Effector CD8-positive, alpha-beta T cell (primary cell): ENCODE results near the gene TMOD2.
A peak's percentile ranks its signal among the peaks of the same experiment; 100 is the strongest.

Experiments used
- DNase-seq: peaks from one replicate; lab custom pipeline; 2025; lab: John Stamatoyannopoulos, UW
- total RNA-seq, 4 experiments: gene quantifications; one replicate each; lab custom pipeline; 2026; lab: John Stamatoyannopoulos, UW

The TMOD2 gene
- 21.9 to 69.9 (median 45.9) reads per million in 4 experiments for total RNA-seq

GRCh38 chr15:51750792-51751696 lies at the start of gene TMOD2:
TSS of gene TMOD2 (plus strand) at chr15:51751597. CDS start at chr15:51766442, 14,845 bp downstream.
- DNase-seq: peak; percentile 21

GRCh38 chr15:51702710-51703109 lies 48.7 kb upstream of the TMOD2 start:
- DNase-seq: no peak

GRCh38 chr15:51706291-51706690 lies 45.1 kb upstream of the TMOD2 start:
- DNase-seq: no peak

DNA sequence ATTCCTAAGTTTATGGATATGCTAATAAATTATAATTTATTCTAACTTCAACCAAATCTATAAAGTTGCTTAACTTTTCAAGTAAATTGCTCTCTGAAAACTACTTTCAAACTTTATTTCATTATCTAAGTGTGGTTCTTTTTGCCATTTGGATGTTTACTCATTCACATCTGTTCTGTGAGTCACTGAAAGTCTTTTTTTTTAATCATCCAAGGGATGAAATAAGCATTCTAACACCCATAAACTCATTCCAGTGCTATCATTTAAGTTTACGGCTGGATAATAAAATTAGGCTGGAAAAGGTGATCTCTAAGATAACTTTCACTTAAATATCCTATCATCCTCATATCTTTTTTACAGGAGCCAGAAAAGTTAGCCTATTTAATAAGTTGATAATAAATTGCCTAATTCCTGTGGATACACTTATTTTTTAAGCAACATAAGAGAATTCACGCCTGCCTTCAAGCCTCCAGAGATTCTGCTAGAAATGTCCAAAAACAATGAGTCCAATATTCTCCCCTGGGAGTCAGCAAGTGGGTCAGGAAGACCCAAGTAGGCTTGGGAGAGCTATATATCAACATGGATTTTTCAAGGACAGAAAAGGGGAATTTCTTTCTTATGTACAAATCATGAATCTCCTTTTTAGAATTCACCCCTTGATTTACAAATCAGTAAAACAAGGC lies 44.3 kb upstream of the TMOD2 start:
- DNase-seq: no peak

DNA sequence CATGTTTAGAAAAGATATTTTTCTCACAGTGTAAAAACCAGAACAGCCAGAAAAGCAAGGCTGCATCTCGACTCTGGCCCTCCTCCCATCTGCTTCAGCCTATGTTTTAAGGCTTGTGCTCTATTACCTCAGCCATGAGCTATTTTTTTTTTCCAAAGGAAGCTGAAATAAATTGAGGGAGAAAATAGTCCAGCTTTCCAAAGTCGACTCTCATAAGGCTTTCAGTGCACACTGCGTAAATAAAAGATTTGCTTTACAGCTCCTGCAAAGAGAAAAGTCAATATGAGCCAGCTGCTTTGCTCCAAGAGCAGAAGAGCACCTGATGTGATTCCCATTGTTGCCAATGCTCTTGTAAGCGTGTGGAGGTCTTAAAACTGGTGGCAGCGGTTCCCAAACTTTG lies 43.4 kb upstream of the TMOD2 start:
- no peak for DNase-seq

DNA sequence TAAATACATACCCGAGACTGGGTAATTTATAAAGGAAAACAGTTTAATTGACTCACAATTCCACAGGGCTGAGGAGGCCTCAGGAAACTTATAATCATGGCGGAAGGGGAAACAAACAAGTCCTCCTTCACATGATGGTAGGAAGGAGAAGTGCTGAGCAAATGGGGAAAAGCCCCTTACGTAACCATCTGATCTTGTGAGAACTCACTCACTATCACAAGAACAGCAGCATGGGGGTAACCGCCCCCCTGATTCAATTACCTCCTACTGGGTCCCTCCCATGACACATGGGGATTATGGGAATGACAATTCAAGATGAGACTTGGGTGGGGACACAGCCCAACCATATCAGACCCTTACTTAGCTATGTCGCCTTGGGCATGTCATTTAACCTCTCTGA lies 42.4 kb upstream of the TMOD2 start:
- DNase-seq: no peak

DNA sequence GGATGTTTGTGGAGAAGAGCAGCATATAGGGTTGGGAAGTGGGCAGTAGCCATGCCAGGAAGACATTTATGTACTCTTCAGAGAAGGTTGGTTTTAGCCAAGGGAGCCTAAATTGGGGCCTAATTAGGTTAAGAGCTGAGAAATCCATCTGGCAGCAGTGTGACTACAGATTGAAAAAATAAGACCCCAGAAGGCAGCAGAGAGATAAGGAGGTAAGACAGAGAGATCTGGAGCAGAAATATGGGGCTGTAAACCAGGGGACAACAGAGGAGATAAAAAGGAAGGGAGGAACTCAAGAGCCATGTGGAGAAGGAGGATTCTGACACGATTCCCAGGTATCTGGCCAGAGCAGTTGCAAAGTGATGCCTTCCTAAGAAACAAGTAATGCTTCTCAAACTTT lies 37.2 kb upstream of the TMOD2 start:
- no peak for DNase-seq

DNA sequence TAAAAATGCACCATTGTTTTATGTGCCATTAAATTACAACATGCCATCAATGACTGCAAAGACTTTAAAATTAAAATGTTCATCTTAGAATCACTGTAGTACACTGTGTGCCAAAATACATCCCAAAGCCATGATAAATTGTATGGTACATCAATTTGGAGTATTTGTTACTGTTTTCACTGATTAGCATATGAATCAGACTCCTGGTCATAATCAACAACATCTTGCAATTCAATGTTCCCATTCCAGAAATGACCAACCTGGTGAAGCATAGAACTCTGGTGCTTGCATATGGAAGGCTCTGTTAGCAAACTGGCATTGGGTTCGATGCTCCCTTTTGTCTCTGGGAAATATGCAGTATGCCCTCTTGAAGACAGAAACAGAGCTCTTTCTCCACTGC lies 36.5 kb upstream of the TMOD2 start:
- no peak for DNase-seq

DNA sequence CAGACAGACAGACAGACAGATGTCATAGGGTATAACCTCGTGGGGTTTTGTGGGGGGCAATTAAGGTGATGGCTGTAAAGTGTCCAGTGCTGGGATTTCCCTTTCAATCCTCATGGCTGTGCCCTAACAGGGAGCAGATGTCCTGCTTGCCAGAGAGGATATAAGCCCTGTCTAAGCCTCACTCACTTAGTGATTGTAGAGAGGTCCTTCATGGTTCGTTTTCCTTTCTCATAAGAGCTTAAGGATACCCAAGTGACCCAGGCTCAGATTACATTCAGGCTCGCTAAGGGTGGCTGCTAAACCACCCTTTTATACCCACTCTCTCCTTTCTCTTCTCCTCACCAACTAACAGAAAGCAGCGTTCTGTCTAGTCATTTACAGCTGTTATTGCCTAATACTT lies 33.2 kb upstream of the TMOD2 start:
- no peak for DNase-seq

DNA sequence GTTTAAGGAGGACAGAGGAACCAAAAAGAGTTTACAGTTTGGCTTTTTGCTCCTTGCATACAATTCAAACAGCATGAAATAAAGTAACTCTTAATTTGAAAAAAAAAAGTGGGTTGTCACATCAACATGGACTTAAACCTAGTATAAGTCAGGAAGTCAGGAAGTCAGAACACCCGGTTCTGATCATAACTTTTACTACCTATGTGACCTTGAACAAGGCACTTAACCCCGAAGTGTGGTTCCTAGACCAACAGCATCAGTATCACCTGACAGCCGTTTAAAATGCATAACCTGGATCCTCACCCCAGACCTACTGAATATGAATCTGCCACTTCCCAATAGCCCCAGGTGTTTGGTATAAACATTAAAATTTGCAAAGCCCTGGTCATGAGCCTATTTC lies 32.7 kb upstream of the TMOD2 start:
- no peak for DNase-seq

- no peak for DNase-seq
Measured at GRCh38 chr15:51720201-51720995, 31.0 kb upstream of the TMOD2 start.

- no peak for DNase-seq
Measured at GRCh38 chr15:51721199-51721960, 30.0 kb upstream of the TMOD2 start.

DNA sequence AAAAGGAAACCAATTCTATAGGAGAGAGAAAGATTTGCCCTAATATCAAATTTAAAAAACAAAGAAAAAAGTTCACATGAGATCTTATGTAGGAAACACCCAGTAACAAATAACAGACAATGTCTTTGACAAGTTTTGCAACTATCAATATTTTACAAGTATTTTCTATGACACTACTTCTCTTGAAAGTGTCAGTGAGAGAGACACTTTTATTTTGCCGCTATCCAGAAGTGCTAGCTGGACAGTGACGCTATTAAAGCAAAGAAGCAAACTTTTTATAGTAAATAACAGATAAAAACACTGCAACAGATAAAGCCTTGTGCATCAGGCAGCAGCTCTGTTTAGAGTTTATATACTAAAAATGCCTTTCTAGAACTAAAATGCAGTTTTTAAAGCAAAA lies 27.2 kb upstream of the TMOD2 start:
- DNase-seq: no peak

DNA sequence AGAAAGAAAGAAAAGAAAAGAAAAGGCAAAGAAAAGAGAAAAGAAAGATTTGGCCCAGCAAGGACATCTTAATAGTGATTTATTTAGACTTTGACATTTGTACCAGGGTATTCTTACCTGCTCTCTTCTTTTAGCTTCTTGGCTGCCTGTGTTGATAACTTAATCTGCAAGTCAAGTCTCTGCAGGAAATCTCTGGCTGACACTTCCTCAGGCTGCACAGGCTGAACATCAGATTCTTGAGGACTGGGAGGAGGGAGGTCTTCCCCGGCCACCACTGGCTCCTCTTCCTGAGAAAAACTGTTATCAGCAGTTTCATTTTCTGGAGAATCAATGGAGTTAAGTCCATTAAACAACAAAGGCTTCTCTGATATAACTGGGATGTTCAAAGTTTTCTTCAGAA lies 26.7 kb upstream of the TMOD2 start:
- DNase-seq: no peak

- no peak for DNase-seq
Measured at GRCh38 chr15:51726302-51727073, 24.9 kb upstream of the TMOD2 start.

- no peak for DNase-seq
Measured at GRCh38 chr15:51727141-51727897, 24.1 kb upstream of the TMOD2 start.

GRCh38 chr15:51731549-51732267 lies 19.7 kb upstream of the TMOD2 start:
- DNase-seq: no peak

GRCh38 chr15:51732646-51733045 lies 18.8 kb upstream of the TMOD2 start:
- DNase-seq: no peak

DNA sequence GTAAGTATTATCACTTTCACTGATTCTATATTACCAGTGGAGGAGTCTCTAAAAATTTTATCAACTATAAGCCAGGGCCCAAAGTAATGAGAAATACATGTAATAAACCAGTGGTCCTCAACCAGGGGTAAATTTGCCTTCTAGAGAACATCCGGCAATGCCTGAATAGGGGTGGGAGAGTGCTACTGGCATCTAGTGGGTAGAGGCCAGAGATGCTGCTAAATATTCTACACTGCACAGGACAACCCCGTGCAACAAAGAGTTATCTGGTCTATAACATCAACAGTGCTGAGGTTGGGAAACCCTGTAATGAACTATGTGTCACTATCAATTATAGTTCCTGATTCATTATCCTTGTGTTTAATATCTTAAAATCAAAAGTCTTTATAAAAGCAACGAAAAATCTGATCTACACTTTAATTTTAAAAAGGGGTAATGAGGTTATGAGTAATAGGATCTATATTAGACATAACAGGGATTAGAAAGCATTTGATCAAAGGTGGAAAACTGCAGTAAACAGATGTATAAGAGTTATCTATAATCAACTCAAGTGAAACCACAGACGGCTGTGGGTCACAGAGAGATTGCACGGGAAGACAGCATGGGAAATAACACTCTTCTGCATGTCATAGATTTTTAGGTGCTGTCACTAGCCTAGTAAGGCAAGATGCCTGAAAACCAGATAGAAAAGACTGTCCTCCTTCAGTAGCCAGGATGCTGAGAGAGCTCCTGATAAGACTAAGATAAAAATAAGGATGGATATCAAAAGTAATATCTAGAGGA lies 16.0 kb upstream of the TMOD2 start:
- DNase-seq: no peak
